Activated CD4-positive, alpha-beta T cell treated with anti-CD3 and anti-CD28 coated beads for 24 hours (primary cell): Measurements from ENCODE around the gene GLP1R.

ENCODE experiments used
- DNase-seq, 2 donors: peaks; one replicate each; pipeline ENCODE4 v3.0.0-alpha.2; 2020; ENCODE audit warnings: low read depth in 2 of 2

GLP1R gene

DNA sequence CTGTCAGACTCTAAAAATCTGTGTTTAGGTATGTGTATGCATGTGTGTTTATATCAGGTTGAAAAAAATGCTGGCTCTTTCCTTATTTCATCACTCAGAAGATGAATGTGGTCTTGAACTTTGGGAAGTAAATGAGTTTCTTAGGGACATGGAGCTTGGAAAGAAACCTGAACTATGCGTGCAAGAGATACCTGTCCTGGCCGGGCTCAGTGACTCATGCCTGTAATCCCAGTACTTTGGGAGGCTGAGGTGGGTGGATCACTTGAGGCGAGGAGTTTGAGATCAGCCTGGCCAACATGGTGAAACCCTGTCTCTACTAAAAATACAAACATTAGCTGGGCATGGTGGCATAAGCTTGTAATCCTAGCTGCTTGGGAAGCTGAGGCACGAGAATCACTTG, 4.4 kb upstream of the GLP1R start:
- no peak for DNase-seq

GRCh38 chr6:39047434-39048327, 900 bp upstream of the GLP1R start:
- DNase-seq: no peak

- no peak for DNase-seq
These were observed 1.1 kb downstream of the GLP1R start for GRCh38 chr6:39049575-39050283.

GRCh38 chr6:39050453-39051112, 2.0 kb downstream of the GLP1R start:
- DNase-seq: no peak

GRCh38 chr6:39051399-39052122, 3.0 kb downstream of the GLP1R start:
- DNase-seq: no peak

DNA sequence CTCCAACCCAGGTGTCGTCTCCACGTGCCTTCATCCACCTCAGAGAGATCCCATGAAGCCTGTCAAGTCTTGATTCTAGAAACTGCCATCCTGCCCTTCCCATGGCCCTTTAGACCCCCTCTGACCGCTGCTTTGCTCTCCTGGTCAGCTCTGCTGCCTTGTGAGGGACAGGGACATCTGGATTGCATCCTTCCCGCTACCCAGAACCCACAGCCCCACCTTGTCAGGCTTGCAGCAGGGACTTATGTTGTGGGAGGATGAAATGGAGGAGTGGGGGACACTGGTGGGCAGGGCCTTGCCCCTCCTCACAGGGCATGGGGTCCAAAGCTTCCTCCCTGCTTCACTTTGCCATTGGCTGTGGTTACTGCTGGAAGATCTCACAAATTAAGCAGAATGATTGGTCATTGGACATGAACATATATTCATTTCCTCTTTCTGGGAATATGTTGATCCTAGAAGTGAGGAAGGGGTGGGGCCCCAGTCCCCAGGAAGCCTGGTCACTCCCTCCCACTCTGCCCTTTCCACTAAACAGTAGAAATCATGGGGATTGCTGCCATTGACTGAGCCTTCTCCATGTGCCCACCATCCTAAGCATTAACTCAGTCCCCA, 4.5 kb downstream of the GLP1R start:
- no peak for DNase-seq

- no peak for DNase-seq
These were observed 5.4 kb downstream of the GLP1R start for GRCh38 chr6:39053854-39054576.

DNA sequence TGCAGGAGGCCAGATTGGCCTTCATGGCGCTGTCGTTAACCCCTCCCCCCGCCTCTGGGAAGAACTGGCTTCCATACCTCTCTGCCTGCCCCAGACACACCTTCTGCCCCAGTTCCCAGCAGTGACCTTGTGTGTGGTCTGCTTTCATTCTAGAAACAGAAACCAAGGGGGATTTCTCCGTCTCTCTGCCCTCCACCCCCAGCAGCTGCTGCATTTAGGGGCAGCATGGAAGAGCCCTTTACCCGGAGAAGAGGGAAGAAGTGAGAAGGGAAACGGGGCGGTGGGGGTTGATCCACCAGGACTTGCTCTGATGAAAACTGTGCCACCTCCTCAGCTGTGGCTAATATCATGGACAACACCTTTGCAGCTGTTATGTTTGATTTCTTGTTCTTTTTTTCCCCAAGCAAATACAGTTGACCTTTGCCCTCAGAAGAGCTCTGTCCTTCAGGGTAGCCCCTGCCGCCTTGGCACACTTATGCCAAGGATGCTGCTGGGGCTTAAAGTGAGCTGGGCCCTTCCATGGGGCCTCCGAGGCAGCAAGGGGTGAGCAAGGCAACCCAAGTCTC, 6.1 kb downstream of the GLP1R start:
- DNase-seq: no peak

- DNase-seq: no peak
These were observed 7.1 kb downstream of the GLP1R start for GRCh38 chr6:39055661-39056060.

GRCh38 chr6:39056191-39056590, 7.6 kb downstream of the GLP1R start:
- DNase-seq: no peak

GRCh38 chr6:39056681-39057080, 8.1 kb downstream of the GLP1R start:
- DNase-seq: no peak

- DNase-seq: no peak
These were observed 8.9 kb downstream of the GLP1R start for GRCh38 chr6:39057251-39058155.

DNA sequence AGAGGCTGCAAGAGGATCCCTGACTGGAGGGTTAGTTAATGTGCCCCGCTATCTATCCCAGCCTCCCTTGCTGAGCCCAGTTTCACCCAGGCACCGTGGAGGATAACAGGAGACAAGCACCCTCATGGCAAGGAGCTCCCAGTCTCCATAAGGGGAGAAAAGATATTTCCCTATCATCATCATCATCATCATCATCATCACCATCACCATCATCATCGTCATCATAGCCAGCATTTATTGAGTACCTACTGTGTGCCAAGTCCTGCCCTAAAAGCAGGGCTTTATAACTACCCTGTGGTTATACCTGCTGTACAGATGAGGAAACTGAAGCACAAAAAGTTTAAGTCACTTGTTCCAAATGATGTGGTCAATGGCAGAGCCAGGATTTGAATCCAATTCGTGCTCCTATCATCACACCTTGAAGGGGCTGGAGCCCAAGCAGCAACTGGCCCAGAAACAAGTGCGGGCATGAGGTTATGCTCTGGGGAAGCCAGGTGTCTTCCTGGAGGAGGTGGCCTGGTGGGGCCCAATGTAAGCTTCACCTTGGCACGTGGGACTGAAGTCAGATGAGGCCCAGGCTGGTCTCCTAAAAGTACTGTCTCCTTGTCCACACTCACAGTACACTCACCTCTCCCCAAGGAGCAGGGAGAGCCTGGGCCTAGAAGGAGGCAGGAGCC, 10.0 kb downstream of the GLP1R start:
- DNase-seq: no peak

DNA sequence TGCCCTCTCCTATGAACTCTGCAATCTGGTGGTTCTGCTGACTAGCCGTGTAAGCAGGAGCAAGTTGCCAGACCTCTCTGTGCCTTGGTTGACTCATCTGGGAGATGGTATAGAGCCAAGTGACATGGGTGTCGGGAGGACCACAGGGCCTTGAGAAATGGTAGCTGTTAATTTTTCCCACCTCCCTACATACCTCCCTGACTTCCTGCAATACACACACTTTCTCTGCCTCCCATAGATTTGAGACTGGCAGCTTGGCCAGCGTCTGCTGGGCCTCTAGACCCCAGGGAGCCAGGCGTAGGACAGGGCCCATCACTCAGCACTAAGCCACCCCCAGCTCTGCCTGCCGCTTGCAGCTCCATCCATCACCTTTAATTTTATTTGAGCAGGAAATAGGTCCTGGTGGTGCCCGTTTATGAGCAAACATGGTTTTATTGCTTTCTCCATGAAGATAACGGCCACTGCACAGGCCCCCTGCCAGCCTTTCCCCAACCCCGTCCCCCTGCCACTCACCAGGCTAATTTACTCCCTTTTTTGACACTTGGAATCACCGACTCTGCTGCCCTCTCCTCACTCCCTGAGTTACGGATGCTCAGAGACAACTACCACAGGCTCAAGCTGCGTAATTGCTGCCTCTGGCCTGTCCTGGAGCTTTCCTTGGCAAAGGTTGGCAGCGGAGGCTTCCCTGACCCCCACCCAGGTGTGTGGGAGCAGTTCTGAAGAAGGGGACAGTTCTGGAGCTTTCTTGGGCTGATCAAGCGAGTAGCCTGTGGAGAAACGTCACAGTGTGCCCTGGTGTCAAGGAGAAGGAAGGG, 11.1 kb downstream of the GLP1R start:
- DNase-seq: no peak

DNA sequence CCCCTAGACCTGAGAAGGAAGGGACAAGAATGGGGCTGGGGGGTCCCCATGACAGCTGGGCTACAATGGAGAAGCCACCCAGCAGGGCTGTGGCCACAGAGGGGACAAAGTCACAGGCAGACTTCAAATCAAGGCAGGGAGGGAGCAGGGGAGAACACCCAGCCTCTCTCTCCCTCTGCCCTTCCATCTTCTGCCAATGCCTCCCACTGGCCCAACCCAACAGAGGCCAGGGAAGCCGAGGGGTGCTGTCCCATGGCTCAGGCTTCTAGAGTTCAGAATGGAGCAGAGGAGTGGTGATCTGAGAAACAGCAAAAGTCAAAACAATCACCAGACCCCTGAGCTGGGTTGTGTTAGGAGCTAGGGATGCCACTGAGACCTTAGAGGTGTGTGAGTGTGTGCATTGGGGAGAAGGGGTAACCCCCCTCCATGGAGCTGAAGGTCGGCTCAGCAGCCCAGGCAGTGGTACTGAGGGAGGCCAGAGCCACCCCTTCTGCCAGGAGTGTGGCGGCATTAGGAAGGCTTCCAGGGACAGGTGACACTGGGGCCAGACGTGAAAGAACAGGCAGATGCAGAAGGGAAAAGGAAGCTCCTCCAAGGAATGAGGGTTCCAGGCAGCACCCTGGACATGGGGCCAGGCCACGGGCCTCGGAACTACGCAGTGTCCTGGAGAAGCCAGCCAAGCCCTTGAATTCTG, 12.0 kb downstream of the GLP1R start:
- DNase-seq: no peak

GRCh38 chr6:39061182-39061581, 12.6 kb downstream of the GLP1R start:
- DNase-seq: no peak

- no peak for DNase-seq
These were observed 13.0 kb downstream of the GLP1R start for GRCh38 chr6:39061588-39061987.
